GM12865 (cell line): ENCODE measurements around the gene GLOD5.

Experiments
- DNase-seq: peaks from one replicate; pipeline ENCODE4 v3.0.0; 2010; ENCODE audit warnings: low read depth
- H3K4me3 ChIP-seq: 2 replicates; pipeline ENCODE4 v1.5.1; 2011; ENCODE audit warnings: mild to moderate bottlenecking, low read depth, low read length, control low read depth
- CTCF ChIP-seq: IDR thresholded peaks from 2 replicates; pipeline ENCODE4 v1.5.1; 2011; ENCODE audit warnings: low read length, control low read depth, low read depth, inconsistent platforms; ENCODE audit not compliant: insufficient read depth; ENCODE audit errors: missing control alignments

Gene GLOD5

GRCh38 chrX:48791063-48791820 lies 29.7 kb downstream of the GLOD5 start:
- TF ChIP-seq CTCF, result no peak
- no peak for DNase-seq
- no peak overlapping the region for H3K4me3 ChIP-seq

GRCh38 chrX:48792219-48792618 lies 30.7 kb downstream of the GLOD5 start:
- H3K4me3 ChIP-seq, result no peak overlapping the region
- DNase-seq, result no peak
- TF ChIP-seq CTCF, result no peak

- TF ChIP-seq CTCF, result no peak
- DNase-seq, result no peak
- no peak overlapping the region for H3K4me3 ChIP-seq
These were observed 32.4 kb downstream of the GLOD5 start for GRCh38 chrX:48793935-48794334.

- no peak overlapping the region for H3K4me3 ChIP-seq
- DNase-seq, result no peak
- TF ChIP-seq CTCF, result no peak
These were observed 32.9 kb downstream of the GLOD5 start for GRCh38 chrX:48794340-48794910.

- DNase-seq, result no peak
- H3K4me3 ChIP-seq, result no peak overlapping the region
- no peak for TF ChIP-seq CTCF
These were observed 33.5 kb downstream of the GLOD5 start for GRCh38 chrX:48794911-48795515.

GRCh38 chrX:48798318-48798717 lies 36.8 kb downstream of the GLOD5 start:
- no peak overlapping the region for H3K4me3 ChIP-seq
- no peak for TF ChIP-seq CTCF
- DNase-seq, result no peak
